ENCODE results near the gene IQSEC2. TPM values are rescaled to one million over a fixed set of nuclear protein-coding genes. Genes with fewer than 3 reads are reported as not detected.

Gene IQSEC2
- total and polyA plus RNA-seq, 2 donors (not counting 1 experiment from before 2014, with no cell fraction given): 0.58 to 0.94 TPM

GRCh38 chrX:53286171-53286570, 4.8 kb upstream of the IQSEC2 start:
- no peak for ATAC-seq (ENCODE audit: low read depth)
- H3K9me3 Mint-ChIP-seq (ENCODE audit: insufficient read depth): no peaks in the 10 kb centered on the region
- ChIA-PET CTCF (interaction anchor here (0.6 to 1.8 kb wide), 6 partner anchors 9 to 196 kb away, joined by 3 to 4 read pairs (median 3); no protein-coding TSS in a partner anchor), POLR2A (interaction anchor here (1.4 kb wide), 1 partner anchor 137 kb away, joined by 3 read pairs; the partner anchor contains the start of gene RIBC1)
- no peak for DNase-seq
- H3K4me1 Mint-ChIP-seq: peaks cover 16% of the 10 kb centered on the region
- TF ChIP-seq EZH2 (IDR thresholded peaks at IDR 0.05; ENCODE audit: borderline replicate concordance, insufficient read depth, low read depth, low read length, poor library complexity, severe bottlenecking) (no peak), CTCF (IDR thresholded peaks at IDR 0.05) (no peak)
- H3K27ac ChIP-seq (ENCODE audit: low read length in 2 of 2): no peak overlapping the region
- no peaks in the 10 kb centered on the region for H3K27me3 Mint-ChIP-seq
- H3K4me3 ChIP-seq (ENCODE audit: control extremely low read depth in 1 of 5, extremely low read depth in 1 of 5, insufficient read depth in 1 of 5, low read depth in 2 of 5, low read length in 4 of 5): no peak overlapping the region
- H4K20me1 ChIP-seq (ENCODE audit: control insufficient read depth, insufficient read depth, low read length, poor library complexity, severe bottlenecking): no peaks in the 10 kb centered on the region
- intact Hi-C loops (cut with micrococcal nuclease): no loop called here
- no peak overlapping the region for H3K4me3 Mint-ChIP-seq
- H3K9me3 ChIP-seq (ENCODE audit: control extremely low read depth in 1 of 3, control insufficient read depth in 2 of 3, insufficient read depth in 1 of 3, low read length in 2 of 3): no peaks in the 10 kb centered on the region
- H3K4me2 ChIP-seq (replicated peaks; ENCODE audit: low read depth, low read length, poor library complexity, severe bottlenecking): no peak overlapping the region
- H3K4me1 ChIP-seq (ENCODE audit: control insufficient read depth in 2 of 2, insufficient read depth in 2 of 2, low read length in 2 of 2): peaks cover 10 to 20% of the 10 kb centered on the region in 2 donors
- WGBS (ENCODE audit: insufficient coverage): no CpG with 5 or more reads among the region's 3 CpGs
- H3K36me3 ChIP-seq (replicated peaks in 1 of 2; ENCODE audit: control extremely low read depth in 1 of 2, control insufficient read depth in 1 of 2, extremely low read depth in 1 of 2, insufficient read depth in 2 of 2, low read length in 1 of 2): no peaks in the 10 kb centered on the region
- no peak overlapping the region for H2AFZ ChIP-seq (ENCODE audit: insufficient read depth, low read depth, low read length, poor library complexity, severe bottlenecking)
- H3K27ac Mint-ChIP-seq: no peak overlapping the region
- no peak overlapping the region for H3K9ac ChIP-seq (ENCODE audit: low read length)
- no peaks in the 10 kb centered on the region for H3K27me3 ChIP-seq (replicated peaks in 1 of 4; ENCODE audit: control extremely low read depth in 1 of 4, control insufficient read depth in 3 of 4, insufficient read depth in 4 of 4, low read length in 3 of 4)
- H3K79me2 ChIP-seq (ENCODE audit: control insufficient read depth, insufficient read depth, low read length): no peaks in the 10 kb centered on the region

- no peak overlapping the region for H3K4me3 ChIP-seq (ENCODE audit: control extremely low read depth in 1 of 5, extremely low read depth in 1 of 5, insufficient read depth in 1 of 5, low read depth in 2 of 5, low read length in 4 of 5)
- Mint-ChIP-seq H3K9me3 (ENCODE audit: insufficient read depth) (no peaks in the 10 kb centered on the region), H3K27ac (no peak overlapping the region), H3K4me1 (peaks cover 16% of the 10 kb centered on the region), H3K27me3 (no peaks in the 10 kb centered on the region), H3K4me3 (no peak overlapping the region)
- H3K36me3 ChIP-seq (replicated peaks in 1 of 2; ENCODE audit: control extremely low read depth in 1 of 2, control insufficient read depth in 1 of 2, extremely low read depth in 1 of 2, insufficient read depth in 2 of 2, low read length in 1 of 2): no peaks in the 10 kb centered on the region
- ChIA-PET POLR2A (interaction anchor here (1.4 kb wide), 1 partner anchor 138 kb away, joined by 3 read pairs; the partner anchor contains the start of gene RIBC1), CTCF (interaction anchor here (0.9 to 1.6 kb wide), 4 partner anchors 9 to 197 kb away, joined by 3 to 4 read pairs (median 3); no protein-coding TSS in a partner anchor)
- H3K79me2 ChIP-seq (ENCODE audit: control insufficient read depth, insufficient read depth, low read length): no peaks in the 10 kb centered on the region
- H3K27ac ChIP-seq (ENCODE audit: low read length in 2 of 2): no peak overlapping the region
- no peaks in the 10 kb centered on the region for H3K27me3 ChIP-seq (replicated peaks in 1 of 4; ENCODE audit: control extremely low read depth in 1 of 4, control insufficient read depth in 3 of 4, insufficient read depth in 4 of 4, low read length in 3 of 4)
- peaks cover 10 to 25% of the 10 kb centered on the region in 2 donors for H3K4me1 ChIP-seq (ENCODE audit: control insufficient read depth in 2 of 2, insufficient read depth in 2 of 2, low read length in 2 of 2)
- intact Hi-C loops (cut with micrococcal nuclease): no loop called here
- no peak for ATAC-seq (ENCODE audit: low read depth)
- no peak for DNase-seq
- 92% methylated on average over 2 of the region's 3 CpGs for WGBS (ENCODE audit: insufficient coverage)
- TF ChIP-seq EZH2 (IDR thresholded peaks at IDR 0.05; ENCODE audit: borderline replicate concordance, insufficient read depth, low read depth, low read length, poor library complexity, severe bottlenecking): no peak
- TF ChIP-seq CTCF (IDR thresholded peaks at IDR 0.05): no peak
- H2AFZ ChIP-seq (ENCODE audit: insufficient read depth, low read depth, low read length, poor library complexity, severe bottlenecking): no peak overlapping the region
- H3K4me2 ChIP-seq (replicated peaks; ENCODE audit: low read depth, low read length, poor library complexity, severe bottlenecking): no peak overlapping the region
- H3K9ac ChIP-seq (ENCODE audit: low read length): no peak overlapping the region
- no peaks in the 10 kb centered on the region for H4K20me1 ChIP-seq (ENCODE audit: control insufficient read depth, insufficient read depth, low read length, poor library complexity, severe bottlenecking)
- H3K9me3 ChIP-seq (ENCODE audit: control extremely low read depth in 1 of 3, control insufficient read depth in 2 of 3, insufficient read depth in 1 of 3, low read length in 2 of 3): no peaks in the 10 kb centered on the region
Observed at GRCh38 chrX:53285591-53285990, 4.2 kb upstream of the IQSEC2 start.
